ENCODE measurements around the gene NDC80.
"Not testable (repeated sequence)": the region's sequence is repeated elsewhere in the genome, so short reads cannot be mapped to it uniquely, and the experiment has no call there.

NDC80 gene

DNA sequence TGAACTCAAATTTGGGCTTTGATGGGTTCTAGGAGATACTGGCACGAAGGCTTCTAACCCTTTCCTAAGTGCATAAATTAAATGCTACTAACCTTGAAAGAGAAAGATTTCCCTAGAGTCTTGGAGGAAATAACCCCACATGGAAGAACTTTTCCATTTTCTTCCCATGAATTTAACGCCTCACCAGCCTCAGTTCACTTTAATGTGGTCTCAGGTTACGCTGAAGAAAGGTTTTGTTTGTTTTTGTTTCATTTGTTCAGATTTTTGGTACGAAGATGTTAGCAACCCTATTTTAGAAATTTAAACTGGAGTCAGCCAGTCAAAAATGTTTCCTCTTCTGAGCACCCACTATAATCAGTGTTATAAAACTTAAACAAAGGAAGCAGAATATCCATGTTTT is 30.8 kb upstream of the NDC80 start:
- H3K27ac ChIP-seq = no peak overlapping the region
- TF ChIP-seq, protein P1, sequence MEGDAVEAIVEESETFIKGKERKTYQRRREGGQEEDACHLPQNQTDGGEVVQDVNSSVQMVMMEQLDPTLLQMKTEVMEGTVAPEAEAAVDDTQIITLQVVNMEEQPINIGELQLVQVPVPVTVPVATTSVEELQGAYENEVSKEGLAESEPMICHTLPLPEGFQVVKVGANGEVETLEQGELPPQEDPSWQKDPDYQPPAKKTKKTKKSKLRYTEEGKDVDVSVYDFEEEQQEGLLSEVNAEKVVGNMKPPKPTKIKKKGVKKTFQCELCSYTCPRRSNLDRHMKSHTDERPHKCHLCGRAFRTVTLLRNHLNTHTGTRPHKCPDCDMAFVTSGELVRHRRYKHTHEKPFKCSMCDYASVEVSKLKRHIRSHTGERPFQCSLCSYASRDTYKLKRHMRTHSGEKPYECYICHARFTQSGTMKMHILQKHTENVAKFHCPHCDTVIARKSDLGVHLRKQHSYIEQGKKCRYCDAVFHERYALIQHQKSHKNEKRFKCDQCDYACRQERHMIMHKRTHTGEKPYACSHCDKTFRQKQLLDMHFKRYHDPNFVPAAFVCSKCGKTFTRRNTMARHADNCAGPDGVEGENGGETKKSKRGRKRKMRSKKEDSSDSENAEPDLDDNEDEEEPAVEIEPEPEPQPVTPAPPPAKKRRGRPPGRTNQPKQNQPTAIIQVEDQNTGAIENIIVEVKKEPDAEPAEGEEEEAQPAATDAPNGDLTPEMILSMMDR (conservative IDR thresholded peaks at IDR 0.05) = no peak
- no peak for TF ChIP-seq ZFX (IDR thresholded peaks at IDR 0.05)

DNA sequence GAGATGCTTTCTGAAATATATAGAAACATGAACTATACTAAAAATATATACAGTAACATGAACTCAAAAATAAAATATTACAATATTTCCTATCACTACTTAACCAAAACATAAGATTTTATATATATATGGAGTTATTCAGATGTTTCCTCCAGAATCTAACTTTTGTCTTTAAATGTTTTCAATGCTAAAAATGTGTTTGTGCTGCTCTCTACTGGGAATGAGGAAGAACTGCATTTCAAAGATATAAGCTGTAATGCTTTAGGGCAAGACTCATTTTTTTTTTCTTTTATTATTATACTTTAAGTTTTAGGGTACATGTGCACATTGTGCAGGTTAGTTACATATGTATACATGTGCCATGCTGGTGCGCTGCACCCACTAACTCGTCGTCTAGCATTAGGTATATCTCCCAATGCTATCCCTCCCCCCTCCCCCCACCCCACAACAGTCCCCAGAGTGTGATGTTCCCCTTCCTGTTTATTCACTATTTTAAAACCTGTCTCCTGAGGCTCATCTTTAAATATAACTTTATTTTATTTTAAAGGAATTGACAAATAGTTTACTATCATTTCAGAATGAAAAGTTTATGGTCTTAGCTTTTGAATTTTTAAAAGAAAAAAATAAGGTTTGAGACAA is 29.3 kb upstream of the NDC80 start:
- TF ChIP-seq, protein P1 (conservative IDR thresholded peaks at IDR 0.05) = peak; percentile 82
- H3K27ac ChIP-seq = not testable (repeated sequence)

DNA sequence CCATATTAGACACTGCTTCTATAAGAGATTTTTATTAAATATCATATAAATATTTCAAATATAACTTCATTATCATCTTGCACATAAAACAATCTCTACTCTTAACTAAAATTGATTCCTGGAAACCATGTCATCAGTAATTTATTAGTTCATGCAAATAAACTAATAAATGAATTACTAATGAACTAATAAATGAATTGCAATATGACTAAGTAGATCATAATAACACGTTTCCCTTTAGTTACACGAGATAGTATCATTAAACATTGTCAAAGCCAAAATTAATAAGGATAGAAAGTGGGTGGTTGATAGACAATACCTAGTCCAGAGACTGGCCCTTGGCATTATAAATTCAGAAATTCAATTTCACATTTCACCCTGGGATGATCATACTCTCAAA is 26.2 kb upstream of the NDC80 start:
- no peak overlapping the region for H3K27ac ChIP-seq
- no peak for TF ChIP-seq ZFX (IDR thresholded peaks at IDR 0.05)
- TF ChIP-seq, protein P1 (conservative IDR thresholded peaks at IDR 0.05) = no peak

DNA sequence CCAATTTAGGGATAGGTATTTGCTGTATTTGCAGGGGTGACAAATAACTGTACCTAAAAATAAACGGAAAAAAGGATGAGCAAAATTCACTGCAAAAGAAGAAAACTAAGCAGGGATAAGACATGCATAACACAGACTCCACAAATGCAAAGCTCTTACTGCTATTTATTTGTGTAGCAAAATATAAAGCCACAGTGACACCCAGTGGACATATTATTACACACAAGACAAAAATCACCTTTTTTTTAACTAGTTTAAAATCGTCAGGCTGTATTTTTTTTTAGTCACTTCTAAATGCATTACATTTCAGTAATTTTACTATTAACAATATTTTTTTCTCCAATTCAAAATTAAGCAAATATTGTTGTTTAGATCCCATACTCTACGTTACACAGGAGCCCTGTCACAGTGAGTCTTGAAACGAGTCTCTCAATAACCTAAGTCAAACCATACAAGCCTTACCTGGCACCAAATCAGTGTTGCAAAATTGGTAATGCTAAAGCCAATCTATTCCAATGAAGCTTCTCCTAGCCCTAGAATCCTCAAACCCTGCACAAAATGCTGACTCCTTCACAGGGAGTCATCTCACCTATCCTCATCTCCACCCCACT is 23.8 kb upstream of the NDC80 start:
- TF ChIP-seq, protein P1 (conservative IDR thresholded peaks at IDR 0.05) = peak; percentile 78
- TF ChIP-seq ZFX (IDR thresholded peaks at IDR 0.05) = no peak
- H3K27ac ChIP-seq = no peak overlapping the region

DNA sequence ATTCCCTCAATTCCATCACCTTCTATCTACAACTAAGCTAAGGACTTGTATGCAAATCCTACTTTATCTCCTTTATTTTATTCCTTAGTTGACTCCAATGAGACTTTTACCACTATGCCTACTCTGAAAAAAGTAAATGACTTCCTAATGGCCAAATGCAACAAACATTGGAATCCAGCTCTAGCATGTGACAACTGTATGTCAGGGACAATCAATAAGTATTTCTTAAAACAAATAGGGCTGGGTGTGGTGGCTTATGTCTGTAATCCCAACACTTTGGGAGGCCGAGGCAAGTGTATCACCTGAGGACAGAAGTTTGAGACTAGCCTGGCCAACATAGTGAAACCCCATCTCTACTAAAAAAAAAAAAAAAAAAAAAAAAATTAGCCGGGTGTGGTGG is 21.9 kb upstream of the NDC80 start:
- TF ChIP-seq, protein P1 (conservative IDR thresholded peaks at IDR 0.05) = no peak
- TF ChIP-seq ZFX (IDR thresholded peaks at IDR 0.05) = no peak
- H3K27ac ChIP-seq = no peak overlapping the region

DNA sequence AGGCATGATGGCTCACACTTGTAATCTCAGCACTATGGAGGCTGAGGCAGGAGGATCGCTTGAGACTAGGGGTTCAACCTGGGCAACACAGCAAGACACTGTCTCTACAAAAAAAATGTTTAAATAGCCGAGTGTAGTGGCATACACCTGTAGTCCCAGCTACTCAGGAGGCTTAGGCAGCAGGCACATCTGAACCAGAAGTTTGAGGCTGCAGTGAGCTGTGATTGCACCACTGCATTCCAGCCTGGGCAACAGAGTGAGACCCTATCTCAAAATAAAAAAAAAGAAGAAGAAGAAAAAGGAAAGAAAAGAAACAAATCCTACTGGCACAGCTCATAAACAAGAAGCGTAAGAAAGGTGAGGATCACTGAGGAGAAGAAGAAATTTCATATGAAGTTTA is 19.9 kb upstream of the NDC80 start:
- H3K27ac ChIP-seq = no peak overlapping the region
- no peak for TF ChIP-seq ZFX (IDR thresholded peaks at IDR 0.05)
- TF ChIP-seq, protein P1 (conservative IDR thresholded peaks at IDR 0.05) = no peak

DNA sequence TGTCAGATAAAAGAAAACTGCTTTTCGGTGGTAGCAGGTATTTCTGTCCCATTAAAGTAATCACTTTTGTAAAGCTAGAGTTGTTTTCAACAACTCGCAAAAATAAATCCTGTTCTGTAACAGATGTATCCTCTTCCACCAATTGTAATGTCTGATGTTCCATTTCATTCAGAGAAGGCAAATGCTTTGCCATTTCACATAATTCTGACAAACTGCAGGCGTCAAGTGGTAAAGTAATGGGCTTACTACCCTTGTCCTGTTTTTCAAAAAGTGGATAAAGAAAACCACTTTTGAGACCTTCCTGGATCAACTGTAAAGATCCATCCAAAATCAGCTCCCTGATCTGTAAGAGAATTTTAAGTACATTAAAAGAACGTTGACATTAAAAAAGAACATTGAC is 16.7 kb upstream of the NDC80 start:
- H3K27ac ChIP-seq = no peak overlapping the region
- no peak for TF ChIP-seq ZFX (IDR thresholded peaks at IDR 0.05)
- TF ChIP-seq, protein P1 (conservative IDR thresholded peaks at IDR 0.05) = no peak
